Neural cell (in vitro differentiated cells): ENCODE results near the gene CFAP99. TPM values are rescaled to one million over a fixed set of nuclear protein-coding genes. Genes with fewer than 3 reads are reported as not detected.

Experiments used
- H2AFZ ChIP-seq: fragments of 200-600, 300-800 bp; sonication (generic), shearing (Covaris generic); 2 replicates; pipeline ENCODE4 v1.6.0; 2014; ENCODE audit warnings: low read depth, mild to moderate bottlenecking, antibody characterized with exemption, low read length, moderate library complexity
- H3F3A ChIP-seq: fragments of 200-600 bp; shearing (Covaris generic); 2 replicates; pipeline ENCODE4 v1.6.1; 2016; ENCODE audit warnings: mild to moderate bottlenecking, moderate library complexity, mixed read lengths, antibody characterized with exemption, low read length; ENCODE audit not compliant: insufficient read depth, poor library complexity, severe bottlenecking
- H3K27ac ChIP-seq: fragments of 200-600, 300-800 bp; sonication (generic), shearing (Covaris generic); 2 replicates; pipeline ENCODE4 v1.5.1; 2014; ENCODE audit warnings: mild to moderate bottlenecking, low read length, moderate library complexity
- H3K27me3 ChIP-seq: fragments of 300-800, 200-600 bp; sonication (generic), shearing (Covaris generic); 2 replicates; pipeline ENCODE4 v1.6.0; 2014; ENCODE audit warnings: mild to moderate bottlenecking, low read depth, low read length, moderate library complexity; ENCODE audit not compliant: insufficient read depth
- H3K36me3 ChIP-seq: fragments of 300-800, 200-600 bp; sonication (generic), shearing (Covaris generic); 2 replicates; pipeline ENCODE4 v1.5.1; 2014; ENCODE audit warnings: mild to moderate bottlenecking, antibody characterized with exemption, low read length, moderate library complexity; ENCODE audit not compliant: insufficient read depth
- H3K4me2 ChIP-seq: fragments of 300-800, 200-600 bp; sonication (generic), shearing (Covaris generic); 2 replicates; pipeline ENCODE4 v1.6.0; 2014; ENCODE audit warnings: mild to moderate bottlenecking, low read length
- H3K4me3 ChIP-seq: fragments of 300-800, 200-600 bp; sonication (generic), shearing (Covaris generic); 2 replicates; pipeline ENCODE4 v1.5.1; 2014; ENCODE audit warnings: mild to moderate bottlenecking, low read length, moderate library complexity
- H3K79me2 ChIP-seq: fragments of 200-600 bp; shearing (Covaris generic); replicated peaks from 2 replicates; pipeline ENCODE4 v1.6.0; 2014; ENCODE audit warnings: mild to moderate bottlenecking, low read length, moderate library complexity; ENCODE audit not compliant: insufficient read depth
- H3K9ac ChIP-seq: fragments of 300-800, 200-600 bp; sonication (generic), shearing (Covaris generic); 2 replicates; pipeline ENCODE4 v1.6.1; 2016; ENCODE audit warnings: mild to moderate bottlenecking, low read length, mixed read lengths
- H3K9me2 ChIP-seq: fragments of 200-600 bp; shearing (Covaris generic); 2 replicates; pipeline ENCODE4 v1.6.1; 2016; ENCODE audit warnings: mild to moderate bottlenecking, low read length, mixed read lengths; ENCODE audit not compliant: insufficient read depth
- H3K9me3 ChIP-seq: fragments of 200-600, 300-800 bp; sonication (generic), shearing (Covaris generic); 2 replicates; pipeline ENCODE4 v1.6.1; 2016; ENCODE audit warnings: mild to moderate bottlenecking, mixed run types, low read length, moderate library complexity, mixed read lengths
- H4K20me1 ChIP-seq: fragments of 200-600 bp; shearing (Covaris generic); 2 replicates; pipeline ENCODE4 v1.6.1; 2016; ENCODE audit warnings: mild to moderate bottlenecking, mixed run types; ENCODE audit not compliant: insufficient read depth
- CTCF ChIP-seq: fragments of 450-650 bp; IDR thresholded peaks from 2 replicates; pipeline ENCODE4 v1.5.1; 2014; ENCODE audit warnings: antibody characterized with exemption, mild to moderate bottlenecking, moderate library complexity; ENCODE audit not compliant: poor library complexity, severe bottlenecking
- EP300 ChIP-seq: fragments of 450-650 bp; conservative IDR thresholded peaks from 2 replicates; pipeline ENCODE4 v1.6.1; 2014; ENCODE audit warnings: antibody characterized with exemption, mild to moderate bottlenecking, moderate library complexity; ENCODE audit not compliant: poor library complexity, severe bottlenecking
- EZH2 ChIP-seq: fragments of 200-600, 300-800 bp; shearing (Covaris generic), sonication (generic); IDR thresholded peaks from 2 replicates; pipeline ENCODE4 v1.6.1; 2014; ENCODE audit warnings: antibody characterized with exemption, low read length, borderline replicate concordance, mild to moderate bottlenecking; ENCODE audit not compliant: insufficient read depth, poor library complexity, severe bottlenecking
- MXI1 ChIP-seq: fragments of 450-650 bp; conservative IDR thresholded peaks from 2 replicates; pipeline ENCODE4 v1.6.1; 2014; ENCODE audit warnings: antibody characterized with exemption, mild to moderate bottlenecking; ENCODE audit not compliant: poor library complexity, severe bottlenecking
- POLR2AphosphoS5 ChIP-seq: IDR thresholded peaks from 2 replicates; pipeline ENCODE4 v1.6.1; 2012
- RAD21 ChIP-seq: fragments of 450-650 bp; conservative IDR thresholded peaks from 2 replicates; pipeline ENCODE4 v1.6.1; 2014; ENCODE audit warnings: antibody characterized with exemption, mild to moderate bottlenecking, moderate library complexity
- REST ChIP-seq: IDR thresholded peaks from 2 replicates; pipeline ENCODE4 v1.6.1; 2012; ENCODE audit warnings: borderline replicate concordance
- SMC3 ChIP-seq: fragments of 450-650 bp; conservative IDR thresholded peaks from 2 replicates; pipeline ENCODE4 v1.6.1; 2014; ENCODE audit warnings: antibody characterized with exemption, mild to moderate bottlenecking, moderate library complexity; ENCODE audit not compliant: poor library complexity
- TAF1 ChIP-seq: IDR thresholded peaks from 2 replicates; pipeline ENCODE4 v1.6.1; 2012; ENCODE audit warnings: low read depth
- polyA plus RNA-seq: library from polyadenylated mRNA; depleted of rRNA; stranded (reverse); fragments of >200 nt; gene quantifications from 2 replicates; pipeline ENCODE4 v1.2.3, GENCODE V29; 2014

The CFAP99 gene
- polyA plus RNA-seq, 1 donor from 2014 or later, result not detected

DNA sequence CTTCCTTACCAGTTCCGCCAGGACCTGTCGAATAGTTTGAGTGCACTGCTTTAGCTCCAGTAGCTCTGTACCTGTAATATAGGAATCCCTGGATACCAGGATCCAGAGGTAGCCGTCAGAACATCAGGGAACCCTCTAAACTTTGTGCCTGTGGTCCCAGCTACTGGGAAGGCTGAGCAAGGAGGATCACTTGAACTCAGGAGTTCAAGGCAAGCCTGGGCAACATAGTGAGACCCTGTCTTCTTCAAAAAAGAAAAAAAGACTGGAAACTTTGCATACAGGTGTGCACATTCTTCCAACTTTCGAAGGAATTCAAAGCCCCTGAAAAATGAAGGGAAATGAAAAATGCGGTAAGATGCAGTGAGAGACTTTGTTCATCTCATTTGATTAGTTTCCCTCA, 85.1 kb downstream of the CFAP99 start:
- no peaks in the 10 kb centered on the region for H3K27me3 ChIP-seq
- no peak for TF ChIP-seq EP300
- no peak for TF ChIP-seq SMC3
- no peak for TF ChIP-seq POLR2AphosphoS5
- no peak for TF ChIP-seq EZH2
- no peak for TF ChIP-seq RAD21
- TF ChIP-seq TAF1, result no peak
- no peak for TF ChIP-seq CTCF
- no peak for TF ChIP-seq REST
- no peak for TF ChIP-seq MXI1
- no peaks in the 10 kb centered on the region for H4K20me1 ChIP-seq
- no peaks in the 10 kb centered on the region for H3K79me2 ChIP-seq
- H3K4me3 ChIP-seq, result no peak overlapping the region
- no peaks in the 10 kb centered on the region for H3K9me3 ChIP-seq
- H3K27ac ChIP-seq, result no peak overlapping the region
- H2AFZ ChIP-seq, result no peak overlapping the region
- no peaks in the 10 kb centered on the region for H3K9me2 ChIP-seq
- H3K36me3 ChIP-seq, result peaks cover 9% of the 10 kb centered on the region
- no peaks in the 10 kb centered on the region for H3F3A ChIP-seq
- H3K4me2 ChIP-seq, result no peak overlapping the region
- no peak overlapping the region for H3K9ac ChIP-seq

DNA sequence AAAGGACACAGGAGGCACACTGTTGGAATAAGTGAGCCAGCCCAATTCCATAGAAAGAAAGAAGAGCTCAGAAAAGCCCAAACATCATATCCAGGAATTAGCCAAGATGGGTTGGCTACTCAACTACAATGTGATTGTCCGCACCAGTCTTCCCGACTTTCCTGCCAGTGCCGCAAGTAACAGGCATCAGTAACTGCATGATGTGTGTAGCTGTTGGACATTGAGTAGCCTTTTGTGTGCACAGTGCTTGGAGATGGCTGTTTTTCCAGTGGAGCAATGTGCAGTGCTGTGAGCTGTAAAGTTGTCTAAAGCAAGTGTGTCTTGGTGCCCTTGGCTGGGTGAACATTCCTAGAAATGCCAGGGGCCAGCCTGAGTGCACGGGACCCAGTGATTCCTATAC, 88.5 kb downstream of the CFAP99 start:
- no peak overlapping the region for H3K9ac ChIP-seq
- H3K9me2 ChIP-seq, result no peaks in the 10 kb centered on the region
- no peaks in the 10 kb centered on the region for H3F3A ChIP-seq
- no peaks in the 10 kb centered on the region for H3K79me2 ChIP-seq
- peaks cover 9% of the 10 kb centered on the region for H3K36me3 ChIP-seq
- TF ChIP-seq RAD21, result no peak
- TF ChIP-seq EP300, result no peak
- no peak for TF ChIP-seq MXI1
- no peak for TF ChIP-seq POLR2AphosphoS5
- no peak for TF ChIP-seq EZH2
- no peak for TF ChIP-seq REST
- no peak for TF ChIP-seq TAF1
- no peak for TF ChIP-seq CTCF
- TF ChIP-seq SMC3, result no peak
- H3K9me3 ChIP-seq, result no peaks in the 10 kb centered on the region
- H3K4me2 ChIP-seq, result no peak overlapping the region
- no peak overlapping the region for H2AFZ ChIP-seq
- no peak overlapping the region for H3K27ac ChIP-seq
- no peaks in the 10 kb centered on the region for H4K20me1 ChIP-seq
- H3K27me3 ChIP-seq, result no peaks in the 10 kb centered on the region
- H3K4me3 ChIP-seq, result no peak overlapping the region
